ENCODE data around the gene TMPRSS13.
"Not testable (repeated sequence)": the region's sequence is repeated elsewhere in the genome, so short reads cannot be mapped to it uniquely, and the experiment has no call there.

TMPRSS13 gene

DNA sequence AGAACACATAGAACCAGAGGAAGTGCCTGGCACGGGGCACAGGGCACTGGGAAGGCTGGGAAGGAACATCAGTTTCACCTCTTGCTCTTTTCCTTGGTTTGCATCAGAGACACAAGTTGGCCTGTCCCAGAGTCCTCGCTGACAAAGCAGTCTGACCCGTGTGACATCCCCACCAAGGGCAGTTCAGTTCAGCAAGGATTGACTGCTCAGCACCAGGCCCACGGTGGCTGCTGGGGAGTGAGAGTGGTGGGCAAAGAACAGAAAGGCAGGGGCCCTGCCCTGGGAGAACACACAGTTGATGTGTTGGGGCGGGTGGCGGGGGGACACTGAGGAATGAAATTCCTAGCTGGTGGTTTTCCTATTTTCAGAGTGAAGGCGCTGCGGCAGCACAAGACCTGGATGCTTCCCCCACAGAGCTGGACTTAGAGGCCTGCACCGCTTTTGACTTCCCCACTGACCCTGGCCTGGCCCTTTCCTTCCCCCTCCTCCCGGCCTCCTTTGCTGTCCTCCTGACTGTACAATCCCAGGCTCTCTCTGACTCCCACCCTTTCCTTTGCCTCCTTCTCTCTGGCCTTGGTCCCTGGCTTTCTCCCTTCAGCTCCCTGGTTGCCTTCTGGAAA lies 2.2 kb upstream of the TMPRSS13 start:
- no peak for DNase-seq (ENCODE audit: low read depth in 3 of 3)

DNA sequence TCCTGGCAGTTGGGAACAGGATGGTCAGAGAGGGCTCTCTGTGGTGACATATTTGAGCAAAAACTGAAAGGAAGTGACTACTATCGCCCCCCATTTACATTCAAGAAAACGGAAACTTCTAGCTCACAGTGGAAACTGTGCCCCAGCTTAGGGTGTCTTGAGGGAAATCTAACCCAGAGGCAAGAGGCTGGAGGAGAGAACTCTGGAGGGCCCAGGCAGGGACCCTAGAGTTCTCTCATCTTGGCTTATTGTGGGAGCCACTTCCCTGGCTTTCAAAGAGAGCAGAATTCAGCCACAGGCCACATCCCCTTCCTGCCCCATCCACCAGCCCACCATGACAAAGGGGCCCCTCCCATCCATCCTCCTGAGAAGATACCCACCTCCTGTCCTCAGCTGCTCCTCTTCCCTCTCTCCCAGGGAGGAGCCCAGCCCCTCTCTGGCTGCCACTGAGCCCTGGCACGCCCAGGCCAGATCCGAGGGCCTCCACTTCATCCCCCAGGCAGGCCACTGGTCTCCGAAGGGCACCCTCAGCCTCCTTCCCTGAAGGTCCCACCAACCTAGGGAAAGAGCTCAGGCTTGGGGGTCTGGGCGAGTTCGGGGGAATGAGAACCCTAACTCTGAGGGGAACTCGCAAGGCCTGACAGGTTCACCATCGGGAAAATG lies 1.6 kb upstream of the TMPRSS13 start:
- no peak for DNase-seq (ENCODE audit: low read depth in 3 of 3)

DNA sequence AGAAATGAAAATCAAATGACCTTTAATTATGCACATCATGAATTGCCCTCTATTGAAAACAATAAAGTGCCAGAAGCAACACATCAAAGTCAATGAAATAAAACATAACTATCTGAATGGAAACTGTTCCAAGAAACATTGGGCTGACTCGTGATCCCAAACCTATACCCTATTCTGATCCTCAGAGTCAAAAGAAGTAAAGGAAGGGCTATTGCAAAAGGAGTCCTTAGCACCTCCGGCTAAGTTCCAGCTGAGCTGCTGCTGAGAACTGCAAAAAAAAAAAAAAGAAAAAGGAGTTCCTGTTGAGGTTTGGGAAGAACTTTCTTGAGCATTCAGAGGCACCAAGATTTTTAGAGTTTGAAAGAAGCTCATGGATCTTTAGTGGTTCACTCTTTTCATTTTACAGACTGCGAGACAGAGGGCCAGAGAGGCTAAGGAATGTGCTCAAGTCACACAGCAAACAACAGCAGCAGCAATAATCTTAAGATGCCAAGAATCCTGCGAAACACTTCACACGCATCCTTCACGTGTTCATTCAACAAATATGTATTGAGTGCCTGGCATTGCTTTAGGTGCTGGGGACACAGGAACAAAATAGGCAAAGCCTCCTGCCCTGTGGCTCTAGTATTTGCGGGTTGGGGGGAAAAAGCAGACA lies 841 bp upstream of the TMPRSS13 start:
- no peak for DNase-seq (ENCODE audit: low read depth in 3 of 3)

DNA sequence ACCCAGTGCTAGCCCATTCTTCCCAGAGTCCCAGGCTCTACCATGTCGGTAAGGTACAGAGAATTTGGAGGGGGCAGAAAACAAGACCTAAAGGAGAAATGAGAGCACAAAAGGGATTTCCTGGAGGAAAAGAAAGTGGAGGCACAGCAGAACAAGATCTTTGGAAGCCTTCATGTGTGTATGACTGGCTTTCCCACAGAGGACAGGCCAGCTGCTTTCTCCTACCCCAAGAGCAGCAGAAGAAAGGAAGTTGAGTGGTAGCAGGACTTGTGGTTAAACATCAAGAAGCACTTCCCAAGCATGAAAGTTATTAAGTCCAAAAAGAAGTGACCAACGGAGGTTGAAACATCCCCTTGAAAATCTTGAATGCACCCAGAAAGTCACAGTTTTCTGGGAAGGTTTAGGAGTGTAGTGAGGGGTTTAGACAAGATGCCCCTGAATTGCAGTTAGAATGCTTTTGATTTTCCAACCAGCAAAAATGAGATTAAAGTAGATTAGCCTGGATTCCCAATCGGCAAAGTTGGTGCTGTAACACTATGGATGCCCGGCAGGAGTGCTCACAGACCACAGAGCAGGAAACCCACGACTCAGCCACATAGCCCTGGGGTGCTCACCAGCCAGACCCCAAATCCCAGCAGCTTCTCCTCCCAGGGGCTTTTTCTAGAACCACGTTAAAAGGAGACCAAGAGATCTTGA lies 608 bp downstream of the TMPRSS13 start:
- DNase-seq (ENCODE audit: low read depth in 3 of 3) = no peak

DNA sequence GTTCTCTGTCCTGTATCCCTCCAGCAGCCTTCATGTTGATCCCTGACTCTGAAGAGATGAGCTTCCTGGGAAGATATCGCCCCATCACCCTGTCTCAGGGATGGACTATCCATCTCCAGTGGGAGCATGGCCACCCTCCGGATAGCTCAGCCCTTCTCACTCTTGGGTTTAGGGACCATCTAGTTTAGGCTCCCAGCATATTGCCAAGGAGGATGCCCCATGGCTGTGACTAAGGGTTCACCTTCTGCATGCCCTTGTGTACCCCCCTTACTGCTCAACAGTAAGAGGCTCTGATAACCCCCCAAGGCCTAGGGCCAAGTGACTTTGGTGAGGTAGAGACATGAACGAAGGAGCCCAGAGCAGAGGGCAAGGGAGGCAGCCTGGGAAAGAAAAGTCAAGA lies 1.3 kb downstream of the TMPRSS13 start:
- no peak for DNase-seq (ENCODE audit: low read depth in 3 of 3)

DNA sequence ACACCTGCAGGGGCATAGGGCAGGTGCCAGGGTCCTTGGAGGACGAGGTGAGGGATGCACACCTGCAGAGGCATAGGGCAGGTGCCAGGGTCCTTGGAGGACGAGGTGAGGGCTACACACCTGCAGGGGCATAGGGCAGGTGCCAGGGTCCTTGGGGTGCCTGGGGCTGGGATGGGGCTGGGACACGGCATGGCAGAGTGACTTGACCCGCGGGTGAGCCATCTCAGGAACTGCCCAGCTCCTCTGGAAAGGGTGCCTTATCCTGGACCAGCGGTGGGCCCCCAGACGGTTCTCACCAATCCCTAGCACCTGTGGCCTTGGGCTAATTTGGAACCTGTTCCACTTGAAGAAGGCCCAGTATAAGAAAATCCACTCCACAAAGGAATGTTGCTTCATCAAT lies 3.0 kb downstream of the TMPRSS13 start:
- DNase-seq (ENCODE audit: low read depth in 3 of 3) = not testable (repeated sequence)

DNA sequence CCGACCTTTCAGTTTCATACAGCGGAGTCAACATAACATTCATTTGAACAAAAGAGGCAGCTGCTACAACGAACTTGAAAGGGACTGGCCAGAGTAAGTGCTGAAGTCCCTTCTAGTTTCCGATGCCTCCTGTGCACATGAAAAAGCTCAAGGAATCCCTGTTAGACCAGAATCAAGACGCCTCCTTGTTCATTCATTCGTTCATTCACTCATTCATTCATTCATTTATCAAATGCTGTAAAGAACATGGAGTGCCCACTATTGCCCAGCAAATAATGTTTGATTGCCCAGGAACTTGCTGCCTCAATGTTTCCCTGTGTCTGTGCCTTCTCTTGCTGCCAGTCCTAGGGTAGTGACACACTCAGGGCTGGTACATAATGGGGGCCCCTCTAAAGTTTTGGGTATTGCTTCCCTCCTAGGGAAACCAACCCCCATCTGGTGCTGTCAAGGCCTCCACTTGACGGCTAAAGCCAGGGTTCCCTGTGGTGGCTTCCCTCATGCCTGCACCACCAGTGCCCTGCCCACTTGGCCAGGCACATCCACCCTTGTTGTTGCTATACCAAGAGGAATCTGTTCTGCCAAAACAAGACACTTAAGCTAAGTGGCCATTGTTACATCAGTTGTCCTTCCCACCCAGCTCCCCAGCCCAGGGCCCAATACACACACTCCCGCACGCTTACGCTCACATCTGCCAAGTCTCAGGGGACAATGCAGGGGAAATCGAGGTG lies 3.8 kb downstream of the TMPRSS13 start:
- no peak for DNase-seq (ENCODE audit: low read depth in 3 of 3)

DNA sequence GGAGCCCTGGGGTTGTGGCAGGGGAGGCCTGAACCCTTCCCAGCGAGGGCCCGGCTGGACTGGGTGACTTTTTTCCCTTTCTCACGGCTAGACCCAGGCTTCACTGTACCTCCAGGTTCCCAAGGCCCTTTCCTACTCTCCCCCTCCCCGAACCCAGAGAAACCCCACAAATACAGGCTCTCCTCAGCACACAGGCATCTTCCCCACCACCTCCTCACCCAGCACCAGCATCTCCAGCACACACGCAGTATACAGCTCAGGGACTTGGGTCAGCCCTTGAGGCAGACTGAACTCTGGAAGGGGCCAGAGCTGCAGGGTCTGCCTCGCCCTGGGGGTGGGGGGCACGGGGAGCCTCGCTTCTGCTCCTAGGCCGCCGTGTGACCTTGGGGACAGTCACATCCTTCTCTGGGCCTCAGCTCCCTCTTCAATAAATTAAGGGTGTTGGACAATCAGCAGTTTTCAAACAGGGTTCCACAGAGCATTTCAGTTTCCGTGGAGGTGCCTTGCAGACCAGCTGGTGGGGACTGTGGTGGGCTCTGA lies 4.5 kb downstream of the TMPRSS13 start:
- DNase-seq (ENCODE audit: low read depth in 3 of 3) = no peak

DNA sequence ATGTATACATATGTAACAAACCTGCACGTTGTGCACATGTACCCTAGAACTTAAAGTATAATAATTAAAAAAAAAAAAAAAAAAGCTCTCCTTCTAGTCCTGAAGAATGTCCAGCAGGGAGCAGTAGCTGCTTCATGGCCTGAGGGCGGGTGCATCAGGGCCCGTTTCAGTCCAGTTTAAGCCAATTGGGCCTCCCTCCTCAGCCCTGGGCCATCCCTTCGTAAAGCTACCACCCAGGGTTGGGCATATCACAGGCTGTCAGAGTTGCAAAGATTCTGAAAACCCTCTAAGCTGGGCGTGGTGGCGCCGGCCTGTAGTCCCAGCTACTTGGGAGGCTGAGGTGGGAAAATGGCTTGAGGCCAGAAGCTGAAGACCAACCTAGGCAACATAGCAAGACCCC lies 5.4 kb downstream of the TMPRSS13 start:
- DNase-seq (ENCODE audit: low read depth in 3 of 3) = no peak

DNA sequence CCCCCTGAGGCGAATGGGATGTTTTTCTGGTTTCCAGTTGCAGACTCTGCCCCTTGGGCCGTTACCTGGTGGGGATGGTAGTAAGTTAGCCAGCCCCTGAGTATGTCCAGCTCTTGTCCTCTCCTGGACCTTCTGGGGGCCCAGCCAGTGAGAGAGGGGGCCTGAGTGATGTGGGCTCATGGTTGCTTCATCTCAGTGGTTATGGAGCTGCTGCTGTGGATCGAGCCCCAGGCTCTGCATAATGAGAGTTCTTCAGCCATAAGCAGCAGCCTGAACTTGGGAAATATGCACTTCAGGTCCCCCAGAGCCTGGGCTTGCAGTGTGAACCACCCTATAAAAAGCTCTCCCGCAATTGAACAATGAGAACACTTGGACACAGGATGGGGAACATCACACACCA lies 5.9 kb downstream of the TMPRSS13 start:
- DNase-seq (ENCODE audit: low read depth in 3 of 3) = no peak

DNA sequence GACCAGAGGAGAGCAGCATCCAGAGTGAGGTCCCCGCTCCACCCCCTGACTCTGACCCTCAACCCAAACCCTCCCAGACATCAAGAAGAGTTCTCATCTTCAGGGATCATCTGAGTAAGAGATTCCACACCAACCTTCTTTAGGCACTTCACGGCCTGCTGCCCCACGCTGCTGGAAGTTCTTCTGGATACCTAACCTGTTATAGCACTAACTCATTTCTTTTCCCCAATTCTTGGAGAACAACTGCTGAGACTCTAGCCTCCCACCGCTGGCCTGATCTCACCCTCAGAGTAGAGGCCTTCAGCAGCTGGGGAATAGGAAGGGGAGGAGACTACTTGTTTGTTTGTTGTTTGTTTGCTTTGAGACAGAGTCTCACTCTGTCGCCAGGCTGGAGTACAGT lies 7.3 kb downstream of the TMPRSS13 start:
- no peak for DNase-seq (ENCODE audit: low read depth in 3 of 3)

DNA sequence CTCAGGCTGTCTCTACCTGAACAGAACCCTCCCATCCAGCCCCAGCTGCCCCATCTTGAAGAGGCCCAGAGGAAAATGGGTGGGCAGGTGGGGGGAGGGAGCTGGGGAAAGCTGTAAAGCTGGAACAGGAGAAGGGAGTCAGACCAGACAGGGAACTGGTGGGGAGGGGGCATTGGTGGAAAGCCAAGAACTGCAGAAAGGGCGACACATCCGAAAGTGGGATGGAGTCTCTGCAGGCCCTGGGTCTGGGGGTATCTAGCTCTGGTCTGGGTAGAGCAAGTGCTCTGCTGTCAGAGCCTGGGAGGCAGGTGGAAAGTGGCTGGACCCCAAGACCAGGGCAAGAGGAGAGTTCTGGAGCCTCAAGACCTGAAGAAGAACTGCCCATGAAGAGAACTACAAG lies 7.7 kb downstream of the TMPRSS13 start:
- DNase-seq (ENCODE audit: low read depth in 3 of 3) = no peak

DNA sequence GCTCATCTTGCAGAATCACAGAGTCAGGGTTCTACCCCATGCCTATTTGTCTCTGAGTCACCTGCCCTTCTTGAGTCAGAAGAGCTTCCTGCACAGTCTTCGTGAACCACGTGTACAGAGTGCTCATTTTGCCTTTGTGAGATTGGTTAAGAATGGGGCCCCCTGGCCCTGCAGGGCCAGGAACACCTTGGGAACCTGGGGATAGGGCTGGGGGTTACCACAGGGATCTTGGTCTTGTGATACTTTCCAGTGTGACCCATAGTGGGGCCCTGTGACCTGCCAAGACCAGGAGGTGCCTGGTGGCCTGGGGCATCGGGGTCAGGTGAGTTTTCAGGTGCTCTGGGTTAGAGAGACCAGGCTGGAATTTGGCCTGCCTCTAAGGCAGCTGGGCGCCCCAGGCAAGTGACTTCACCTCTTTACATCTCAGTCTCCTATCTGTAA lies 9.4 kb downstream of the TMPRSS13 start:
- no peak for DNase-seq (ENCODE audit: low read depth in 3 of 3)

DNA sequence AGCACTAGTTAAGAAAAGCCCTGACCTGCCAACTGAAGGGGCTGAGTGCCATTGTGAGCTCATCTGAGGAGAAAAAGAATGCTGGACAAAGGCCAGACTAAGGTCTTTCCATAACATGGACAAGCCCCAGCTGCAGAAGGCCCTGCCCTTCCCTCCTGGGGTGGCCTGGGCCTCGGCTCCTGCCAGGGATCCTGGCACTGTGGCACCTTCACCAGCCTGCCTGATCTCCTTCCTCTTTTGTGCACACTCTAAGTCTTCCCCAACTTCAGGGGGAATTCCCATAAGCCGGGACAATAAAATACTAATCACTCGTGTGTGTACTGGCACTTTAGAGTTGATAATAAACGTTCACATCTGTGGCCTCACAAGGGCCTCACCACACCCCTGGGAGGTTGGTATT lies 9.9 kb downstream of the TMPRSS13 start:
- no peak for DNase-seq (ENCODE audit: low read depth in 3 of 3)

DNA sequence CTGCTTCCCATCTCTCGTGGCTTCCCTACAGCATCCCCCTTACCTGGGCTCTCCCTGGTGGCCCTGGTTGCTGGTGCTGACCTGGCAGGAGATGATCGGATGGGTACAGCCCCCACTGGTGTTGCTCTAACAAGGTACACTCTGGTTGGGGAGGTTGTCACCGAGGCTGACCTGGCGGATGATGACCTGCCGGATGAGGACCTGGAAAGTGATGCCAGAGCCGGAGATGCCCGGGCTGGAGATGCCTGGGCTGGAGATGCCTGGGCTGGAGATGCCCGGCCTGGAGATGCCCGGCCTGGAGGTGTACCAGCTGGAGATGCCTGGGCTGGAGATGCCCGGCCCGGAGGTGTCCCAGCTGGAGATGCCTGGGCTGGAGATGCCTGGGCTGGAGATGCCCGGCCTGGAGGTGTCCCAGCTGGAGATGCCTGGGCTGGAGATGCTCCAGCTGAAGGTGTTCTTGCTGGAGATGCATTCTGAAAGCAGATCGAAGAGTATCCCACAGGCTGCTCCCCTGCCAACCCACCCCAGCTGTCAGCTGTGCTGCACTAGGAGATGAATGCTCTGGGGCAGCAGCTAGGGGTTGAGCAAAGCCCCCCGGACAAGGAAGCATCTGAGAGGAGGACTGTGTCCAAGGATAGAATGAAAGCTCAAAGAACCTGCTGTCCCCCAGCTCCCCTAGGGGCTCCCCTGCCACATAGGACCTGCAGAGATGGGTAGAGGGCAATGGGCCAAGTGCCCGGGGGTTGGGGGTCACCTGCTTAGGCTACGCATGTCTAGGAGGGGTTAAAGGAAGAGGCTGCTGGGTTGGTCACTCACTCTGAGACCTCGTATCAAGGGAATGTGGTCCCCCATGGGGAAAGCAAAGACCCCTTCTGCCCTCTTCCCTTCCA lies 10.6 kb downstream of the TMPRSS13 start:
- no peak for DNase-seq (ENCODE audit: low read depth in 3 of 3)

DNA sequence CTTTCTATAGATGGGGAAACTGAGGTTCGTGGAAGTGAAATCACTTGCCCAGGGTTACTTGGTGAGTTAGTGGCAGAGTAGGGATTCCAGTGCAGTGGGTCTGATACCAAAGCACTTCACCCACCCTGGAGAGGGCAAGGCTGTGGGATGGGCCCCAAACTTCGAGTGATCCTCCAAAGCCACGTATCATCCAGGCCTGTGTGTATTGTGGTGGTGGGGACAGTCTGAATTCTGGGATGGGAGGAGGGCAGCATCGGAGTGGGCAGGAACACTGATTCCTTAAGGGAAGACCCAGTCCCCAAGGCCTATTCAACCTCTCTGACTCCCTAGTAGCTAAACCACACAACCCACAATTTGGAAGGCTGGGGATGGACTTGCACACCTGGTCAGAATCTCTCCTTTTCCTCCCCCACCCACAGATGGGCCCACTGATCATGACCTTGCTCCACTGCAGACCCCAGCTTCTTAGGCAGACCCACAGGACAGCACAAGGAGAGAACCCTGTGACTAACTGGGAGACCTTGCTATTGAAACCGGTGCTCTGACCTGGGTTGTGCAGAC lies 11.5 kb downstream of the TMPRSS13 start:
- DNase-seq (ENCODE audit: low read depth in 3 of 3) = no peak

DNA sequence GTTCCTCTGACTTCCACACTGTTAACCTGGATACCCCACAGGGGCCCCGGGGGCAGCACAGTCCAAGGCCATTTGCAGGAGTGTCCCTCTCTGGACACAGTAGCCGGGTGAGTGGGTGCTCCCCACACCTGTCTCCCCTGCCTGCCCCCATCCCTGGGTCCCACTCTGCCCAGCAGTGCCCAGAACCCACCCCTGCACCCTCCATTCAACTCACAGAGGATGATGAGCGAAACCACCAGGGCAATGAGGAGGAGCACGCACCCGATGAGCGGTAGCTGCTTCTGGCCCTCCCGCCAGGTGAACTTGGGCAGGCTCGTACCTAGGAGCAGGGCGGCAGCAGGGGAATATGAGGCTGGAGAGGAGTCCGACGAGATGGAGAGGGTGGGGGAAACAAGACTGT lies 12.2 kb downstream of the TMPRSS13 start:
- no peak for DNase-seq (ENCODE audit: low read depth in 3 of 3)

DNA sequence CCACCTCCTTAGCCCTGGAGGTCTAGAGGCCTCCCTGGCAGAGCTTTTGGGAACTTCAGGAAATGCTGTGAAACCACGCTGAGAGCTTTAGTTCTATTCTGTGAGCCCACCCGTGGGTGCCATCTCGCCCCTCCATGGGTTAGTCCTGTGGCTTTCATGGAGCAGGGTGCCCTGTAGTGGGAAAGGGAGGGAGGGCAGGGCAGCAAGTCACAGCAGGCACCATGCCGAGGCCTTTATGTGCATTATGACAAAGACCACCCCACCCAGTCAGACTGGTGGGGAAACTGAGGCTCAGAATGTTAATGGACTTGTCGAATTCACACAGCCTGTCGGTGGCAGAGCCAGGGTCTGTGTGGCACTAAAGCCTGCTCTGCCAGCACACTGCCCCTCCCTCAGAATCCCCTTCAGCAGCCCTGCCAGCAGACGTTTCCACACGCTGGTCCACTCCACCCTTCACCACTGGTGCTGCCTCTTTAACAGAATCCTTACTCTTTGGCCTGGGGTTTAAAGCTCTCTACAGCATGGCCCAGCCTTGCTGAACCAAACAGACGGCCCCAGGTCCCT lies 13.4 kb downstream of the TMPRSS13 start:
- no peak for DNase-seq (ENCODE audit: low read depth in 3 of 3)

DNA sequence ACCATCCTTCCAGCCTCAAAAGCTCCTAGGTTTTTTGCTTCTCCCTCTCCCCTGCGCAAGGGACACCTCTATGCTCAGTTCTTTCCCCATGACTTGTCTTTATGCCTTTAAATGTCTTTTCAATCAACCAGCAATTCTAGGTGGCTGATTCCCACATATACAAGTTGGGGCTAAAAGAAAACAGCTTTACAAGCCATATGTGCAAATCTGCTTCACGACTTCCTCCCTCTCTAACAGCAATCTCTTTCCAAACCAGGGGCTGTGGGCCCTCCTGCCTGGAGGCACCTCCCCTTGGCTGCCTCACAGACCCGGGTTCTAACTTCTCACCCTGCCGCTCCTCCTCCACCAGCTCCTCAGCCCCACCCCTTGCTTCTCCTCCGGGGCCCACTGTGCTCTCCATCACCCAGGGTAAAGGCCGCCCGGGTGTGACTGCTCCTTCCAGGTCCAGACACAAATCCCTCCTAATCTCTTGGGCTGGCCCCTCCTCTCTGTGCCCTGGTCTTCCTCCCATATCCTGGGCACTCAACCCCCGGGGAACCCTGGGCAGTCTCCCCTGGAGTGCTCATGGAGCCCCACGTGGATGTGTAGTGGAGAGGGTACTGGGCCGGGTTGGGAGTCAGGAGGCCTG lies 14.1 kb downstream of the TMPRSS13 start:
- DNase-seq (ENCODE audit: low read depth in 3 of 3) = no peak

DNA sequence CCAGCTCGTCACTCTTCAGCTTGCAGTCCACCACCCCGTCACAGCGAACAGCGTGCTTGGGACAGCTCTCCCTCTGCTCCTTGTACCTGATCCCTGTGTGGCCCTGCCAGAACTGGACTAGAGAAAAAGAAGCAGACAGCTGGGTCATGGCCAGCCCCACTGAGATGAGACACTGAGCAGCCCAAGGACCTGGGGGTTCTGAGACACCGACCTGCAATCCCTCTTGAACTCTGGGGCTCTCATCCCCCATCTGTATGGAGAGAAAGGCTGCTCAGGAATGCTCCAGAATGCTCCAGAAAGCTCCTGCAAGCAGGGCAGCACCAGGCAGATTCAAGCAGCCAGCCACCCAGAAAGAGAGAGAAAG lies 14.8 kb downstream of the TMPRSS13 start:
- DNase-seq (ENCODE audit: low read depth in 3 of 3) = no peak
